ENCODE data around the gene M1AP. TPM values are rescaled to one million over a fixed set of nuclear protein-coding genes. Genes with fewer than 3 reads are reported as not detected.

M1AP gene
- polyA plus RNA-seq, 2 of the 4 experiments (the other 2 are of a cell fraction): not detected

DNA sequence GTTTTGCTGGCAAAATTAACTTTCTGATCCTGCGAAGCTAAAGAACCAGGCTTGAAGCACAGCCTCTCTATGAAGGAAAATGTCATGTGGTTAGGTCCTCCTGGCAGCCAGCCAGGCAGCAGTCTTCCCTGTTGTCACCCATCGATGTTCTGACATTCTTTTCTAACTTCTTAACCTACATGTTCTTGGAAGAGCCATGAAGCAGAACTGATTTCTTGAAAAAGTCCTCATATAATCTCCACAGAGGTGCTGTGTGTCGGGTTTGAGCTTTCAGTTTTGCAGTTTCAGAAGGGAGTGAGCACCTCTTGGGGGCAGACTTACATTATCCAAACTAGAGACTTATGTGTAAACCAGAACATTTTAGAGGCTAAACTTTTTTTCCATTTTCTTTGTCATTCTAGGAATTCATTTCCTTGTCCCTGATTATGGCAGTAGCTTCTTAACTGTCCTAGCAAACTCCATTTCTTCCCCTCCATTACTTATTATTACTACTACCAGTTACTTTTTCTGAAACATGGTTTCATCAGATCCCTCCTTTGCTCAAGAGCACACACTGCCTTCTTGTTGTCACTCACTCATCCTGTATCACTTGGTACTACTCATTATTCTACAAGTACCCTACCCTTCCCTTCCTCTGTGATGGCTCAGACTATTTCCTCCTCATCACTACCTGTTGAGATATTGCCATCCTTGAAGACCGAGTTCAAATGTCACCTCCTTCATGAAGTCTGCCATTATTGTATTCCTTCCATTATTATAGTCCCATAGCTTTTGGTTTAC is 62.5 kb downstream of the M1AP start:
- TF ChIP-seq ZC3H11A (IDR thresholded peaks at IDR 0.05): no peak
- no peak for TF ChIP-seq JUN (IDR thresholded peaks at IDR 0.05)
- TF ChIP-seq KDM1A (IDR thresholded peaks at IDR 0.05; ENCODE audit: low read depth): no peak
- TF ChIP-seq SREBF2 (IDR thresholded peaks at IDR 0.05): no peak
- no peak for TF ChIP-seq HMGXB4 (CRISPR knock-in tag; IDR thresholded peaks at IDR 0.05; ENCODE audit: borderline replicate concordance)
- TF ChIP-seq RNF2 (IDR thresholded peaks at IDR 0.05; ENCODE audit: borderline replicate concordance, low read depth): no peak
- no peak for TF ChIP-seq HOXB13 (CRISPR knock-in tag; IDR thresholded peaks at IDR 0.05; ENCODE audit: low read depth)
- TF ChIP-seq ZFP36 (IDR thresholded peaks at IDR 0.05; ENCODE audit: borderline replicate concordance, partially characterized antibody): no peak
- no peak for TF ChIP-seq RARB (CRISPR knock-in tag; IDR thresholded peaks at IDR 0.05)
- no peak for TF ChIP-seq HOXA7 (CRISPR knock-in tag; IDR thresholded peaks at IDR 0.05)
- no peak for TF ChIP-seq BHLHE40 (IDR thresholded peaks at IDR 0.05; ENCODE audit: low read depth, low read length)
- TF ChIP-seq, protein P1, sequence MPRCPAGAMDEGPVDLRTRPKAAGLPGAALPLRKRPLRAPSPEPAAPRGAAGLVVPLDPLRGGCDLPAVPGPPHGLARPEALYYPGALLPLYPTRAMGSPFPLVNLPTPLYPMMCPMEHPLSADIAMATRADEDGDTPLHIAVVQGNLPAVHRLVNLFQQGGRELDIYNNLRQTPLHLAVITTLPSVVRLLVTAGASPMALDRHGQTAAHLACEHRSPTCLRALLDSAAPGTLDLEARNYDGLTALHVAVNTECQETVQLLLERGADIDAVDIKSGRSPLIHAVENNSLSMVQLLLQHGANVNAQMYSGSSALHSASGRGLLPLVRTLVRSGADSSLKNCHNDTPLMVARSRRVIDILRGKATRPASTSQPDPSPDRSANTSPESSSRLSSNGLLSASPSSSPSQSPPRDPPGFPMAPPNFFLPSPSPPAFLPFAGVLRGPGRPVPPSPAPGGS (IDR thresholded peaks at IDR 0.05): no peak
- TF ChIP-seq CHD2 (IDR thresholded peaks at IDR 0.05; ENCODE audit: low read length, partially characterized antibody): no peak
- no peak for TF ChIP-seq CBX8 (IDR thresholded peaks at IDR 0.05)
- TF ChIP-seq, protein P2, sequence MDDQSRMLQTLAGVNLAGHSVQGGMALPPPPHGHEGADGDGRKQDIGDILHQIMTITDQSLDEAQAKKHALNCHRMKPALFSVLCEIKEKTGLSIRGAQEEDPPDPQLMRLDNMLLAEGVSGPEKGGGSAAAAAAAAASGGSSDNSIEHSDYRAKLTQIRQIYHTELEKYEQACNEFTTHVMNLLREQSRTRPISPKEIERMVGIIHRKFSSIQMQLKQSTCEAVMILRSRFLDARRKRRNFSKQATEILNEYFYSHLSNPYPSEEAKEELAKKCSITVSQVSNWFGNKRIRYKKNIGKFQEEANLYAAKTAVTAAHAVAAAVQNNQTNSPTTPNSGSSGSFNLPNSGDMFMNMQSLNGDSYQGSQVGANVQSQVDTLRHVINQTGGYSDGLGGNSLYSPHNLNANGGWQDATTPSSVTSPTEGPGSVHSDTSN (IDR thresholded peaks at IDR 0.05): no peak
- TF ChIP-seq POLR2AphosphoS2 (conservative IDR thresholded peaks at IDR 0.05; ENCODE audit: low read length): no peak
- TF ChIP-seq EP300 (IDR thresholded peaks at IDR 0.05): no peak
- TF ChIP-seq SMC3 (IDR thresholded peaks at IDR 0.05): no peak
- TF ChIP-seq TFCP2L1 (CRISPR knock-in tag; IDR thresholded peaks at IDR 0.05): no peak
- no peak for TF ChIP-seq KDM5A (IDR thresholded peaks at IDR 0.05)

DNA sequence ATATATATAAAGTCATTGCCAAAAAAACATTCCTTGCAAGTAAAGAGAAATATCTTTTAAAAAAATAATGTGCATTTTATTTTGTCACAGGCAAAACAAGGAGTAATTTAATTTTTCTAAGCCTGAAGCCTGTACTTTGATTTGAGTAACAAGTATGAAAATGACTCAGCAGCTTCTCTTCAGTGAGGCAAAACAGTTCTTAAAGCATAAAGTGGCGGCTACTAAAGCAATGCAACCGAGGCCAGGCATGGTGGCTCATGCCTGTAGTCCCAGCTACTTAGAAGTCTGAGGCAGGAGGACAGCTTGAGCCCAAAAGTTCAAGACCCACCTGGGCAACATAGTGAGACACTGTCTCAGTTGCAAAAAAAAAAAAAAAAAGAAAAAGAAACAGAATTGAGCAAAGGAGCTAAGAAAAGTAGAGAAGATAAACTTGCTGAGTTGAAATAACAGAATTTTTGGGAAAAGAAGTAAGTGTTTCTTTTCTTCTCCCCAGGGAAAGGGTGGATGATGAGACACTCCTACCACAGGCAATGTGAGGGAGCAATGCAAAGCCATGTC is 64.0 kb downstream of the M1AP start:
- no peaks in the 10 kb centered on the region for H3K9me3 ChIP-seq
- peaks cover 14% of the 10 kb centered on the region for H3K4me1 ChIP-seq
- no peak for ATAC-seq
- H3K4me2 ChIP-seq: peak overlapping the region; percentile 22; the same call in 2 of the 3 replicates
- FAIRE-seq: no peak
- ChIA-PET POLR2A (interaction anchor here (1.2 kb wide), 2 partner anchors 54 to 101 kb away, joined by 5 read pairs; partner anchors contain the start of genes AUP1, CCDC142, HTRA2 and TTC31), CTCF (interaction anchor here (0.8 to 10.5 kb wide), 8 partner anchors 7 to 335 kb away, joined by 3 to 181 read pairs (median 35); partner anchors contain the start of genes AUP1, CCDC142, DOK1 and HTRA2)
- no peak for DNase-seq (ENCODE audit: low read depth in 1 of 2, low spot score in 1 of 2)
- TF ChIP-seq CBX2 (IDR thresholded peaks at IDR 0.05; ENCODE audit: borderline replicate concordance, low read depth) (no peak), CHD4 (IDR thresholded peaks at IDR 0.05; ENCODE audit: borderline replicate concordance) (no peak), MYC (IDR thresholded peaks at IDR 0.05; ENCODE audit: borderline replicate concordance, low read length) (no peak), RARB (CRISPR knock-in tag; IDR thresholded peaks at IDR 0.05) (no peak), MAFK (IDR thresholded peaks at IDR 0.05; ENCODE audit: partially characterized antibody) (peak; percentile 21), CTCF (IDR thresholded peaks at IDR 0.05) (no peak), JUN (IDR thresholded peaks at IDR 0.05) (no peak), CEBPB (IDR thresholded peaks at IDR 0.05) (no peak)
- H3K27ac ChIP-seq: peak overlapping the region; percentile 42 to 57; a peak in 4 of 6 replicates
- H3K4me3 ChIP-seq: no peak overlapping the region
- 59% methylated on average over 2 of the region's 2 CpGs for WGBS (ENCODE audit: missing lambda C conversion rate)

More for the DNA sequence above, 62.5 kb downstream of the M1AP start:
- Histone ChIP-seq H3K4me1 (peaks cover 14% of the 10 kb centered on the region), H3K9me3 (no peaks in the 10 kb centered on the region), H3K4me3 (no peak overlapping the region), H3K4me2 (no peak overlapping the region), H3K27ac (no peak overlapping the region)
- DNase-seq (ENCODE audit: low read depth in 1 of 2, low spot score in 1 of 2) (no peak), FAIRE-seq (no peak), ATAC-seq (no peak)
- ChIA-PET POLR2A (interaction anchor here (1.6 kb wide), 1 partner anchor 103 kb away, joined by 5 read pairs; the partner anchor contains the start of genes CCDC142 and TTC31), CTCF (interaction anchor here (0.7 to 10.5 kb wide), 14 partner anchors 14 to 336 kb away, joined by 3 to 181 read pairs (median 18); partner anchors contain the start of genes AUP1, CCDC142, DOK1 and HTRA2)
- WGBS (ENCODE audit: missing lambda C conversion rate): 58% methylated on average over 4 of the region's 4 CpGs
